ENCODE results near the gene ANKRD63. TPM values are rescaled to one million over a fixed set of nuclear protein-coding genes. Genes with fewer than 3 reads are reported as not detected.

The ANKRD63 gene
- total RNA-seq, 2 donors from 2014 or later: not detected

- DNase-seq (ENCODE audit: low spot score in 2 of 2): no peak
- H3K9me3 Mint-ChIP-seq: peaks cover 0 to 4% of the 10 kb centered on the region in 2 donors
- ATAC-seq: no peak
- H3K27ac Mint-ChIP-seq: no peak overlapping the region
- peaks cover 13 to 26% of the 10 kb centered on the region in 2 donors for H3K36me3 Mint-ChIP-seq
Observed at GRCh38 chr15:40302288-40302886, 19.5 kb upstream of the ANKRD63 start.

GRCh38 chr15:40301467-40302179 lies 18.8 kb upstream of the ANKRD63 start:
- Mint-ChIP-seq H3K9me3 (peaks cover 0 to 4% of the 10 kb centered on the region in 2 donors), H3K27ac (no peak overlapping the region), H3K36me3 (peaks cover 13 to 26% of the 10 kb centered on the region in 2 donors)
- DNase-seq (ENCODE audit: low spot score in 2 of 2): no peak
- no peak for ATAC-seq

GRCh38 chr15:40300771-40301170 lies 17.9 kb upstream of the ANKRD63 start:
- Mint-ChIP-seq H3K27ac (no peak overlapping the region), H3K36me3 (peaks cover 13 to 26% of the 10 kb centered on the region in 2 donors), H3K9me3 (peaks cover 0 to 4% of the 10 kb centered on the region in 2 donors)
- ATAC-seq (no peak), DNase-seq (ENCODE audit: low spot score in 2 of 2) (no peak)

- Mint-ChIP-seq H3K9me3 (peaks cover 0 to 4% of the 10 kb centered on the region in 2 donors), H3K36me3 (peaks cover 13 to 26% of the 10 kb centered on the region in 2 donors), H3K27ac (no peak overlapping the region)
- no peak for DNase-seq (ENCODE audit: low spot score in 2 of 2)
- ATAC-seq: no peak
Observed at GRCh38 chr15:40300367-40300766, 17.5 kb upstream of the ANKRD63 start.

- Mint-ChIP-seq H3K27ac (no peak overlapping the region), H3K36me3 (peaks cover 13 to 26% of the 10 kb centered on the region in 2 donors), H3K9me3 (peaks cover 0 to 4% of the 10 kb centered on the region in 2 donors)
- ATAC-seq (no peak), DNase-seq (ENCODE audit: low spot score in 2 of 2) (no peak)
Observed at GRCh38 chr15:40298216-40298935, 15.5 kb upstream of the ANKRD63 start.

GRCh38 chr15:40297356-40297755 lies 14.5 kb upstream of the ANKRD63 start:
- DNase-seq (ENCODE audit: low spot score in 2 of 2) (no peak), ATAC-seq (no peak)
- Mint-ChIP-seq H3K9me3 (peaks cover 0 to 4% of the 10 kb centered on the region in 2 donors), H3K36me3 (peaks cover 13 to 26% of the 10 kb centered on the region in 2 donors), H3K27ac (peak overlapping the region; percentile 34 to 40)

GRCh38 chr15:40296561-40297230 lies 13.8 kb upstream of the ANKRD63 start:
- ATAC-seq (no peak), DNase-seq (ENCODE audit: low spot score in 2 of 2) (no peak)
- Mint-ChIP-seq H3K27ac (peak overlapping the region in 1 of 2 donors; percentile 34), H3K36me3 (peaks cover 13 to 23% of the 10 kb centered on the region in 2 donors), H3K9me3 (peaks cover 0 to 4% of the 10 kb centered on the region in 2 donors)

- Mint-ChIP-seq H3K36me3 (peaks cover 13 to 17% of the 10 kb centered on the region in 2 donors), H3K9me3 (peaks cover 0 to 4% of the 10 kb centered on the region in 2 donors), H3K27ac (no peak overlapping the region)
- DNase-seq (ENCODE audit: low spot score in 2 of 2) (no peak), ATAC-seq (no peak)
Observed at GRCh38 chr15:40295877-40296560, 13.2 kb upstream of the ANKRD63 start.

GRCh38 chr15:40295297-40295696 lies 12.4 kb upstream of the ANKRD63 start:
- Mint-ChIP-seq H3K36me3 (peaks cover 7 to 10% of the 10 kb centered on the region in 2 donors), H3K27ac (peak overlapping the region in 1 of 2 donors; percentile 65), H3K9me3 (no peaks in the 10 kb centered on the region)
- ATAC-seq: no peak
- no peak for DNase-seq (ENCODE audit: low spot score in 2 of 2)

GRCh38 chr15:40293905-40294895 lies 11.3 kb upstream of the ANKRD63 start:
- Mint-ChIP-seq H3K27ac (no peak overlapping the region), H3K9me3 (no peaks in the 10 kb centered on the region)

GRCh38 chr15:40293006-40293405 lies 10.1 kb upstream of the ANKRD63 start:
- no peaks in the 10 kb centered on the region for H3K9me3 Mint-ChIP-seq
- no peak overlapping the region for H3K27ac Mint-ChIP-seq
- no peaks in the 10 kb centered on the region for H3K36me3 Mint-ChIP-seq
- no peak for ATAC-seq
- no peak for DNase-seq (ENCODE audit: low spot score in 2 of 2)

More at GRCh38 chr15:40293905-40294895, 11.3 kb upstream of the ANKRD63 start:
- peaks cover 3% of the 10 kb centered on the region in 2 donors for H3K36me3 Mint-ChIP-seq
- ATAC-seq: no peak
- no peak for DNase-seq (ENCODE audit: low spot score in 2 of 2)

- Mint-ChIP-seq H3K36me3 (no peaks in the 10 kb centered on the region), H3K27ac (no peak overlapping the region)
Observed at GRCh38 chr15:40292246-40292645, 9.4 kb upstream of the ANKRD63 start.

GRCh38 chr15:40290918-40291574 lies 8.2 kb upstream of the ANKRD63 start:
- Mint-ChIP-seq H3K36me3 (no peaks in the 10 kb centered on the region), H3K9me3 (no peaks in the 10 kb centered on the region), H3K27ac (no peak overlapping the region)
- DNase-seq (ENCODE audit: low spot score in 2 of 2) (no peak), ATAC-seq (no peak)

More at GRCh38 chr15:40292246-40292645, 9.4 kb upstream of the ANKRD63 start:
- H3K9me3 Mint-ChIP-seq: no peaks in the 10 kb centered on the region
- DNase-seq (ENCODE audit: low spot score in 2 of 2) (no peak), ATAC-seq (no peak)

- no peak for ATAC-seq
Observed at GRCh38 chr15:40290545-40290917, 7.7 kb upstream of the ANKRD63 start.

More at GRCh38 chr15:40290545-40290917, 7.7 kb upstream of the ANKRD63 start:
- Mint-ChIP-seq H3K36me3 (no peaks in the 10 kb centered on the region), H3K9me3 (no peaks in the 10 kb centered on the region), H3K27ac (no peak overlapping the region)
- no peak for DNase-seq (ENCODE audit: low spot score in 2 of 2)
